B cell (primary cell): ENCODE results near the gene JSRP1. TPM values are rescaled to one million over a fixed set of nuclear protein-coding genes. Genes with fewer than 3 reads are reported as not detected.

Source experiments
- ATAC-seq: fragments of 200-7000 bp; cut with Tn5 transposase; one replicate; pipeline ENCODE4 v1.10.0; 2021; ENCODE audit warnings: low read depth, mild to moderate bottlenecking, moderate number of reproducible peaks, moderate library complexity
- CTCF ChIA-PET: fragments of 350-600 bp; sonication (Branson Sonifier 250); formaldehyde crosslinking; loops from one replicate; lab custom pipeline; 2021; ENCODE audit warnings: antibody characterized with exemption, inconsistent platforms; lab: Charles Lee
- POLR2A ChIA-PET: fragments of 350-600 bp; sonication (Branson Sonifier 250); formaldehyde crosslinking; loops from one replicate; lab custom pipeline; 2021; ENCODE audit warnings: antibody characterized with exemption; lab: Charles Lee
- DNase-seq: peaks from one replicate; pipeline ENCODE4 v3.0.0; 2013
- H2AFZ ChIP-seq: 2 replicates; pipeline ENCODE4 v1.6.1; 2012; ENCODE audit warnings: mild to moderate bottlenecking, low read depth, low read length; ENCODE audit not compliant: insufficient read depth, poor library complexity, severe bottlenecking
- H3K27ac ChIP-seq, 2 donors: 1 replicate in 1 of 2; 2 replicates in 1 of 2; pipeline ENCODE4 v1.5.1; 2012 to 2013; ENCODE audit warnings: low read length in 2 of 2, mild to moderate bottlenecking in 2 of 2, moderate library complexity in 1 of 2
- H3K27me3 ChIP-seq, 4 experiments: fragments of 200-600 bp in 1 of 4; sonication (generic) in 1 of 4; replicated peaks in 1 of 4; 1 replicate in 2 of 4; 2 replicates in 2 of 4; pipeline versions ENCODE4 v1.6.1 to v1.7.0; 2013 to 2016; ENCODE audit warnings: low read length in 3 of 4, mild to moderate bottlenecking in 2 of 4, mixed read lengths in 1 of 4, moderate library complexity in 1 of 4; ENCODE audit not compliant: insufficient read depth in 4 of 4, control insufficient read depth in 3 of 4; ENCODE audit errors: control extremely low read depth in 1 of 4
- H3K36me3 ChIP-seq, 2 experiments: replicated peaks in 1 of 2; 1 replicate in 1 of 2; 2 replicates in 1 of 2; pipeline versions ENCODE4 v1.6.1 to v1.7.1; 2013; ENCODE audit warnings: low read length in 1 of 2; ENCODE audit not compliant: insufficient read depth in 2 of 2, control insufficient read depth in 1 of 2; ENCODE audit errors: control extremely low read depth in 1 of 2, extremely low read depth in 1 of 2
- H3K4me1 ChIP-seq, 2 donors: fragments of 200-600 bp in 1 of 2; sonication (generic) in 1 of 2; 1 replicate in 1 of 2; 2 replicates in 1 of 2; pipeline versions ENCODE4 v1.5.1 to v1.6.1; 2013 to 2017; ENCODE audit warnings: low read length in 2 of 2; ENCODE audit not compliant: control insufficient read depth in 2 of 2, insufficient read depth in 2 of 2
- H3K4me2 ChIP-seq: replicated peaks from 2 replicates; pipeline ENCODE3; 2012; ENCODE audit warnings: mild to moderate bottlenecking, low read depth, low read length; ENCODE audit not compliant: poor library complexity, severe bottlenecking
- H3K4me3 ChIP-seq, 5 experiments: fragments of 200-600 bp in 1 of 5; sonication (generic) in 1 of 5; 1 replicate in 3 of 5; 2 replicates in 2 of 5; pipeline versions ENCODE4 v1.5.1 to v1.7.0; 2011 to 2016; ENCODE audit warnings: low read length in 4 of 5, mild to moderate bottlenecking in 4 of 5, low read depth in 2 of 5, control low read depth in 1 of 5, moderate library complexity in 1 of 5; ENCODE audit not compliant: insufficient read depth in 1 of 5; ENCODE audit errors: control extremely low read depth in 1 of 5, extremely low read depth in 1 of 5
- H3K79me2 ChIP-seq: fragments of 200-600 bp; sonication (generic); one replicate; pipeline ENCODE4 v1.6.0; 2016; ENCODE audit warnings: low read length; ENCODE audit not compliant: control insufficient read depth, insufficient read depth
- H3K9ac ChIP-seq: fragments of 200-600 bp; sonication (generic); 2 replicates; pipeline ENCODE4 v1.6.1; 2017; ENCODE audit warnings: mild to moderate bottlenecking, low read length, moderate library complexity
- H3K9me3 ChIP-seq, 3 donors: one replicate each; pipeline versions ENCODE4 v1.6.1 to v1.7.1; 2013; ENCODE audit warnings: low read length in 2 of 3; ENCODE audit not compliant: control insufficient read depth in 2 of 3, insufficient read depth in 1 of 3; ENCODE audit errors: control extremely low read depth in 1 of 3
- H4K20me1 ChIP-seq: 2 replicates; pipeline ENCODE4 v1.6.0; 2012; ENCODE audit warnings: mild to moderate bottlenecking, low read length; ENCODE audit not compliant: insufficient read depth, control insufficient read depth, poor library complexity, severe bottlenecking
- H3K27ac Mint-ChIP-seq: one replicate; pipeline ENCODE4 v1.8.0; 2021; ENCODE audit warnings: mixed read lengths
- H3K27me3 Mint-ChIP-seq: one replicate; pipeline ENCODE4 v1.8.0; 2021; ENCODE audit warnings: mixed read lengths
- H3K4me1 Mint-ChIP-seq: one replicate; pipeline ENCODE4 v1.8.0; 2021; ENCODE audit warnings: mixed read lengths
- H3K4me3 Mint-ChIP-seq: one replicate; pipeline ENCODE4 v1.8.0; 2021; ENCODE audit warnings: mixed read lengths
- H3K9me3 Mint-ChIP-seq: one replicate; pipeline ENCODE4 v1.8.0; 2022; ENCODE audit warnings: mixed read lengths; ENCODE audit not compliant: insufficient read depth
- CTCF ChIP-seq: fragments of 200-600 bp; IDR thresholded peaks from one replicate; pipeline ENCODE4 v1.8.0; 2022; ENCODE audit warnings: antibody characterized with exemption, mild to moderate bottlenecking
- EZH2 ChIP-seq: IDR thresholded peaks from 2 replicates; pipeline ENCODE4 v1.6.1; 2012; ENCODE audit warnings: borderline replicate concordance, low read depth, mild to moderate bottlenecking, moderate library complexity, low read length; ENCODE audit not compliant: insufficient read depth, poor library complexity, severe bottlenecking
- WGBS: methylation state at CpG from one replicate; pipeline ENCODE4 v1.1.5; 2013; ENCODE audit warnings: missing lambda C conversion rate; ENCODE audit not compliant: insufficient coverage; 5-methylcytosine and 5-hydroxymethylcytosine counted together
- intact Hi-C: fragments of 100-400 bp; cut with micrococcal nuclease; formaldehyde crosslinking; loops from one replicate; pipeline ENCODE4 v1.10.0; 2022
- polyA plus RNA-seq: library from polyadenylated mRNA; depleted of rRNA; stranded (reverse); fragments of >200 nt; gene quantifications from 2 replicates; pipeline ENCODE4 v1.2.3, GENCODE V29; 2012
- total RNA-seq, 2 donors: library from RNA; stranded (reverse); fragments of 120-200 nt in 1 of 2; gene quantifications; 1 replicate in 1 of 2; 2 replicates in 1 of 2; pipeline versions ENCODE4 v1.2.3 to v1.2.4, GENCODE V29; 2013 to 2022

Gene JSRP1
- total and polyA plus RNA-seq, 2 donors (not counting 1 experiment from before 2014, with no cell fraction given): 2.1 to 3.0 TPM

GRCh38 chr19:2253106-2254063 lies 2.8 kb downstream of the JSRP1 start:
- peak overlapping the region; percentile 72 for H3K9ac ChIP-seq
- H3K4me3 ChIP-seq: peak overlapping the region; percentile 30 to 70 (median 55)
- peaks cover 43% of the 10 kb centered on the region for H3K4me1 Mint-ChIP-seq
- H3K9me3 Mint-ChIP-seq: no peaks in the 10 kb centered on the region
- H3K79me2 ChIP-seq: peaks cover 4% of the 10 kb centered on the region
- no peaks in the 10 kb centered on the region for H3K27me3 Mint-ChIP-seq
- peak overlapping the region; percentile 100 for H3K4me2 ChIP-seq
- ATAC-seq (peak; percentile 40), DNase-seq (peak; percentile 77)
- H3K36me3 ChIP-seq: peaks cover 0 to 4% of the 10 kb centered on the region in 2 experiments
- peak overlapping the region; percentile 65 for H3K27ac Mint-ChIP-seq
- 9% methylated on average over 77 of the region's 77 CpGs for WGBS
- H3K27me3 ChIP-seq: peaks cover 0 to 38% (median 14%) of the 10 kb centered on the region in 4 experiments
- ChIA-PET POLR2A (interaction anchor here (0.6 to 8.8 kb wide), 7 partner anchors 14 to 216 kb away, joined by 3 to 134 read pairs (median 5); no protein-coding TSS in a partner anchor), CTCF (interaction anchor here (1.0 to 6.3 kb wide), 12 partner anchors 9 to 138 kb away, joined by 3 to 63 read pairs (median 6); partner anchors contain the start of gene PLEKHJ1)
- peak; percentile 63 for TF ChIP-seq CTCF
- TF ChIP-seq EZH2: peak; percentile 38
- intact Hi-C loops: loop anchor here (1.0 to 5.0 kb wide), 3 partner anchors 17 to 34 kb away; partner anchors contain the start of genes PLEKHJ1 and SF3A2
- H3K9me3 ChIP-seq: peaks cover 0 to 15% (median 0%) of the 10 kb centered on the region in 3 donors
- H2AFZ ChIP-seq: peak overlapping the region; percentile 86
- no peak overlapping the region for H3K27ac ChIP-seq
- H3K4me3 Mint-ChIP-seq: peak overlapping the region; percentile 88
- peaks cover 54 to 69% of the 10 kb centered on the region in 2 donors for H3K4me1 ChIP-seq
- peaks cover 31% of the 10 kb centered on the region for H4K20me1 ChIP-seq
